GM18508 (cell line): ENCODE measurements around the gene MPV17.
"Not testable (repeated sequence)": the region's sequence is repeated elsewhere in the genome, so short reads cannot be mapped to it uniquely, and the experiment has no call there.

Experiments used
- ATAC-seq: cut with Tn5 transposase; IDR thresholded peaks from one replicate; pipeline ENCODE4 v1.9.1; 2021; ENCODE audit warnings: moderate number of reproducible peaks; ENCODE audit not compliant: insufficient read depth, unreplicated experiment

The MPV17 gene

GRCh38 chr2:27322766-27323595, at the start of gene MPV17:
TSS of gene MPV17 (minus strand) at chr2:27323097. CDS start at chr2:27322517, 580 bp downstream.
- ATAC-seq, result no peak

- ATAC-seq, result no peak
These were observed 48.1 kb upstream of the MPV17 start for GRCh38 chr2:27370816-27371620.

- peak; percentile 78 for ATAC-seq
These were observed 47.3 kb upstream of the MPV17 start, which contains the start of the genes EIF2B4 and SNX17 for GRCh38 chr2:27370026-27370815. TSS of gene EIF2B4 (minus strand) at chr2:27370338. CDS start at chr2:27370314, 24 bp downstream. TSS of gene SNX17 (plus strand) at chr2:27370616. CDS start at chr2:27370744, 128 bp downstream.

- no peak for ATAC-seq
These were observed 46.7 kb upstream of the MPV17 start for GRCh38 chr2:27369471-27370025.

- no peak for ATAC-seq
These were observed 41.0 kb upstream of the MPV17 start for GRCh38 chr2:27363933-27364332.

- ATAC-seq, result no peak
These were observed 40.0 kb upstream of the MPV17 start for GRCh38 chr2:27362678-27363420.

- peak; percentile 55 for ATAC-seq
These were observed 33.7 kb upstream of the MPV17 start, which contains the start of gene GTF3C2 for GRCh38 chr2:27356382-27357181. TSS of gene GTF3C2 (minus strand) at chr2:27356764. CDS start at chr2:27343554, 13,210 bp downstream.

- peak; percentile 11 for ATAC-seq
These were observed 33.1 kb upstream of the MPV17 start for GRCh38 chr2:27356056-27356381.

- ATAC-seq, result no peak
These were observed 31.7 kb upstream of the MPV17 start for GRCh38 chr2:27354597-27354927.

GRCh38 chr2:27353762-27354596, 31.1 kb upstream of the MPV17 start:
- no peak for ATAC-seq

- ATAC-seq, result not testable (repeated sequence)
These were observed 30.5 kb upstream of the MPV17 start for GRCh38 chr2:27353386-27353761.

- no peak for ATAC-seq
These were observed 29.1 kb upstream of the MPV17 start for GRCh38 chr2:27351802-27352598.

- no peak for ATAC-seq
These were observed 27.3 kb upstream of the MPV17 start for GRCh38 chr2:27350106-27350693.

- ATAC-seq, result no peak
These were observed 24.7 kb upstream of the MPV17 start for GRCh38 chr2:27347641-27348040.

- ATAC-seq, result no peak
These were observed 13.3 kb upstream of the MPV17 start for GRCh38 chr2:27336173-27336572.

GRCh38 chr2:27335311-27335710, 12.4 kb upstream of the MPV17 start:
- no peak for ATAC-seq

- no peak for ATAC-seq
These were observed 1.8 kb upstream of the MPV17 start for GRCh38 chr2:27324720-27325119.
